ENCODE measurements around the gene TRIP12. TPM values are rescaled to one million over a fixed set of nuclear protein-coding genes. Genes with fewer than 3 reads are reported as not detected.
"Not testable (repeated sequence)": the region's sequence is repeated elsewhere in the genome, so short reads cannot be mapped to it uniquely, and the experiment has no call there.

Gene TRIP12
- total RNA-seq, 1 experiment from 2014 or later, result 74.9 TPM

- peaks cover 5% of the 10 kb centered on the region for H3K36me3 ChIP-seq (replicated peaks; ENCODE audit: control insufficient read depth, insufficient read depth, low read length)
These were observed 119.0 kb downstream of the TRIP12 start for GRCh38 chr2:229802785-229803184.

GRCh38 chr2:229800997-229801754 lies 120.6 kb downstream of the TRIP12 start:
- peaks cover 8% of the 10 kb centered on the region for H3K36me3 ChIP-seq (replicated peaks; ENCODE audit: control insufficient read depth, insufficient read depth, low read length)
- no peak overlapping the region for H3K4me3 ChIP-seq (ENCODE audit: insufficient read depth, low read depth, low read length)
- DNase-seq, result peak; percentile 68
- H3K27me3 ChIP-seq (ENCODE audit: control insufficient read depth, insufficient read depth, low read length), result no peaks in the 10 kb centered on the region

More at GRCh38 chr2:229802785-229803184, 119.0 kb downstream of the TRIP12 start:
- H3K4me3 ChIP-seq (ENCODE audit: insufficient read depth, low read depth, low read length), result no peak overlapping the region
- DNase-seq, result no peak
- no peaks in the 10 kb centered on the region for H3K27me3 ChIP-seq (ENCODE audit: control insufficient read depth, insufficient read depth, low read length)

- Histone ChIP-seq H3K27me3 (ENCODE audit: control insufficient read depth, insufficient read depth, low read length) (no peaks in the 10 kb centered on the region), H3K36me3 (replicated peaks; ENCODE audit: control insufficient read depth, insufficient read depth, low read length) (peaks cover 12% of the 10 kb centered on the region), H3K4me3 (ENCODE audit: insufficient read depth, low read depth, low read length) (no peak overlapping the region)
- no peak for DNase-seq
These were observed 123.2 kb downstream of the TRIP12 start for GRCh38 chr2:229798446-229799155.

- Histone ChIP-seq H3K4me3 (ENCODE audit: insufficient read depth, low read depth, low read length) (no peak overlapping the region), H3K36me3 (replicated peaks; ENCODE audit: control insufficient read depth, insufficient read depth, low read length) (peaks cover 20% of the 10 kb centered on the region), H3K27me3 (ENCODE audit: control insufficient read depth, insufficient read depth, low read length) (no peaks in the 10 kb centered on the region)
- DNase-seq, result no peak
These were observed 126.8 kb downstream of the TRIP12 start for GRCh38 chr2:229795058-229795457.

DNA sequence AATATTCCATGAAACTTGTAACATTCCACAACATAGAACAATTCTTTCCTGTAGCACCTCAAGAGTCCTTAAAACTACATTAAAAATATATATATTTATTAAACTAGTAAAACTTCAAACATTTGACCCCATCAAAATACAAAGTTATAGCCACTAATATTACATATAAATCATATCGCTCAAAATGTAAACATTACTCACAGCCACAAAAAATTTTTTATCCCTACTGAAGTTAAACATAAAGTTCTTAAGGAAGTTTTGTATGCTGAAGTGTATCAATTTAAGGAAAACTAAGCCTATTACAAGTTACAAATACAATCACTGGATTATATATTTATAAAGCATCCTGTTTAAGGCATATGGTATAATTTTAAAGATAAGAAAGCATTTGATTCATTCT lies 127.2 kb downstream of the TRIP12 start:
- Histone ChIP-seq H3K27me3 (ENCODE audit: control insufficient read depth, insufficient read depth, low read length) (no peaks in the 10 kb centered on the region), H3K36me3 (replicated peaks; ENCODE audit: control insufficient read depth, insufficient read depth, low read length) (peaks cover 21% of the 10 kb centered on the region), H3K4me3 (ENCODE audit: insufficient read depth, low read depth, low read length) (no peak overlapping the region)
- no peak for DNase-seq

DNA sequence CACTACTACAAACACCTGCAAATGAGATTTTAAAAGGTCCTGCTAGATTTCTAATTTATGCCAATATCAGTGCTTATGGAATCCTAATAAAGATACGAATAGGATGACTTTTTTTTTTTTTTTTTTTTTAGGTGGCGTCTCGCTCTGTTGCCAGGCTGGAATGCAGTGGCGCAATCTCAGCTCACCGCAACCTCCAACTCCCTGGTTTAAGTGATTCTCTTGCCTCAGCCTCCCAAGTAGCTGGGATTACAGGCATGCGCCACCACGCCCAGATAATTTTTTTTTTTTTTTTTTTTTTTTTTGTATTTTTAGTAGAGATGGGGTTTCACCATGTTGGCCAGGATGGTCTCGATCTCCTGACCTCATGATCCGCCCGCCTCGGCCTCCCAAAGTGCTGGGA lies 135.5 kb downstream of the TRIP12 start:
- peaks cover 11% of the 10 kb centered on the region for H3K36me3 ChIP-seq (replicated peaks; ENCODE audit: control insufficient read depth, insufficient read depth, low read length)
- H3K4me3 ChIP-seq (ENCODE audit: insufficient read depth, low read depth, low read length); H3K27me3 ChIP-seq (ENCODE audit: control insufficient read depth, insufficient read depth, low read length); DNase-seq: not testable (repeated sequence)

- Histone ChIP-seq H3K4me3 (ENCODE audit: insufficient read depth, low read depth, low read length) (no peak overlapping the region), H3K27me3 (ENCODE audit: control insufficient read depth, insufficient read depth, low read length) (no peaks in the 10 kb centered on the region), H3K36me3 (replicated peaks; ENCODE audit: control insufficient read depth, insufficient read depth, low read length) (peaks cover 6% of the 10 kb centered on the region)
- DNase-seq, result no peak
These were observed 137.0 kb downstream of the TRIP12 start for GRCh38 chr2:229784791-229785190.

GRCh38 chr2:229783108-229783721 lies 138.6 kb downstream of the TRIP12 start:
- peaks cover 1% of the 10 kb centered on the region for H3K36me3 ChIP-seq (replicated peaks; ENCODE audit: control insufficient read depth, insufficient read depth, low read length)

DNA sequence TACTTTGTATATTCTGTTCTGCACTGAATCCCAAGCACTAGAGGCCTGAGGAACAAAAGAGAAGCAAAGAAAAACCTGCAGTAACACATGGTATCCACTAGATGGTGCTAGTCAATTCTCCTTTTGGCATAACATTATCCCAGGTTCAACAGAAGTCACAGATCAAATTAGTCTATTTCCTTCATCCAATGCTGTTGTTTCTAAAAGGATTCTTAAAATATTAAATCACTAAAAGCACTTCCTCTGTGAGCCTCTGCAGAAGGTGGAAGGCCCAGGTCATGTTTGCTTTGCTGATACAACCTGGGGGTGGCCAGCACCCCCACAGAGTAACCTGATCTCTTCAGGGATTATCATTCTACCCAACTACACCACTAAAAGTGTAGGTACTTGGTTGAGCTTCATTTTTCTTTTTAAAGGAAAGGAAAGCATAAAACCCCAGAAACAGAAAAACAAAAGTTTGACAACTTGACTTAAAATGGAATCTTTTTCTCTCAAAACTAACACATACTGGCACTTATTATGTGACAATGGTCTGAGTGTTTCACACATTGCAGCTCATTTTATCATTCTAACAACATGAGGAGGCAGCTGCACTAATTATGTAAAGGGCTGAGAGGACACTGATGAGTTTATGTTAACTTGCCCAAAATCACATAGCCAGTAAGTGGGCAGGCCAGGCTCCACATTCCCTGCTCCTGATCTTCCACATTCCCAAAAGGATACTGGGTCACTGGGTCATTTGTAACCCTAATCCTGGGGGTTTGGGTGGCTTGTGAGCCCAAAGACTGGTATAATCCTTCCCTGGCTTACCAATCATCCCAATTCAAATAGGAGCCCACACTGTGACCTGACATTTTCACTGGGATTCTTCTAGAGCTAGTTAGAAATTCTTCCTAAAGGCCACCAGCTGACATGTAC lies 140.7 kb downstream of the TRIP12 start:
- DNase-seq, result no peak
- H3K36me3 ChIP-seq (replicated peaks; ENCODE audit: control insufficient read depth, insufficient read depth, low read length), result peaks cover 3% of the 10 kb centered on the region
- no peak overlapping the region for H3K4me3 ChIP-seq (ENCODE audit: insufficient read depth, low read depth, low read length)
- H3K27me3 ChIP-seq (ENCODE audit: control insufficient read depth, insufficient read depth, low read length), result no peaks in the 10 kb centered on the region

More at GRCh38 chr2:229783108-229783721, 138.6 kb downstream of the TRIP12 start:
- no peaks in the 10 kb centered on the region for H3K27me3 ChIP-seq (ENCODE audit: control insufficient read depth, insufficient read depth, low read length)
- H3K4me3 ChIP-seq (ENCODE audit: insufficient read depth, low read depth, low read length), result no peak overlapping the region
- DNase-seq, result no peak

GRCh38 chr2:229779650-229780049 lies 142.2 kb downstream of the TRIP12 start:
- Histone ChIP-seq H3K4me3 (ENCODE audit: insufficient read depth, low read depth, low read length) (no peak overlapping the region), H3K27me3 (ENCODE audit: control insufficient read depth, insufficient read depth, low read length) (no peaks in the 10 kb centered on the region), H3K36me3 (replicated peaks; ENCODE audit: control insufficient read depth, insufficient read depth, low read length) (peaks cover 3% of the 10 kb centered on the region)
- DNase-seq, result no peak

- H3K36me3 ChIP-seq (replicated peaks; ENCODE audit: control insufficient read depth, insufficient read depth, low read length), result peaks cover 9% of the 10 kb centered on the region
- H3K27me3 ChIP-seq (ENCODE audit: control insufficient read depth, insufficient read depth, low read length), result no peaks in the 10 kb centered on the region
- H3K4me3 ChIP-seq (ENCODE audit: insufficient read depth, low read depth, low read length), result no peak overlapping the region
- no peak for DNase-seq
These were observed 144.1 kb downstream of the TRIP12 start for GRCh38 chr2:229777716-229778115.

DNA sequence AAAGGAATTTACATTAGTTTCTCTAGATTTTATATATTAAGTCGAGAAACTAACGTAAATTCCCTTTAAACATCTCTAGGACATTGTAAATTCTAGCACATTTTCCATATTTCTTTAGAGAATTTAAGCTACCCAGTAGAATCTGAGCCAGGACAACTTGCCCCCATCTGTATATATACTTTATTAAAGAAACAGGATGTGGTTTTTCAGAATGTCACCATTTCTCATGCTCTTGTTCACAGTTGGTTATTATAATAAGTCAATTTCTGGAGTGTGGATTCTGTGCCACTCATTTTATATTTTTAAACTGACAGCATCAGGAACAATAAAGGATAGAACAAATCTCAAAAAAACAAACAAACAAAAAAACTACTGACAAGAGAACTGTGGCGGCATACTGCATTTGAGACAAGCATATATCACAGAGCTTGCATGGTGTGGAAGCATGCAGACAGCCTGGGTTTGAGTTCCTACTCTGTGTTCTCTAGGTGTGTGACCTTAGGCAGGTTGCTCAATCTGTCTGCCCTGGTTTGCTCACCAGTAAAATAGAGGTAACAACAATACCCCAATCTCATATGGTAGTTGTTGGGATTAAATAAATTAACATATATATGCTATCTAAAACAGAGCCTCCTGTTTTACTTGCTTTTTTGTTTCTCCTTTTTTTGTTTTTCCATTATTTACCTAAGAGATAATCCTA lies 146.0 kb downstream of the TRIP12 start:
- peaks cover 13% of the 10 kb centered on the region for H3K36me3 ChIP-seq (replicated peaks; ENCODE audit: control insufficient read depth, insufficient read depth, low read length)

DNA sequence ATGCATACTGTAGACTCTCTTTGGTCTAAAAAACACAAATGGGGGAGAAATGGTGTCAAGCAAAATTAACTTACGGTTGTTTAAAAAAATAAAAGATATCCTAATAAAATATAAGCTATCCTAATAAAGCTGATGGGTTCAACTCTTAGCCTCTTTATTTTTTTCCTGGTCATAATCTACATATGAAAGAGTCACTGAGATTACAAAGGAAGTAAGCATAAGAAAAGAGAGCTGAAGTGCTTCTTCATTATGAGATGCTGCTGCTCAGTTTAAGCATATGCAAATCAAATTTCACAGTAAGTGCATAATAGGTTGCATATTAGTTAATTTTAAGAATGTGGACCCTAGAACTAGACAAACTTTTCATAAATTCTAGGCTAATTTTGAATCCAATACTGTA lies 147.6 kb downstream of the TRIP12 start:
- no peak for DNase-seq
- no peak overlapping the region for H3K4me3 ChIP-seq (ENCODE audit: insufficient read depth, low read depth, low read length)
- no peaks in the 10 kb centered on the region for H3K27me3 ChIP-seq (ENCODE audit: control insufficient read depth, insufficient read depth, low read length)
- H3K36me3 ChIP-seq (replicated peaks; ENCODE audit: control insufficient read depth, insufficient read depth, low read length), result peaks cover 14% of the 10 kb centered on the region

More for the DNA sequence above, 146.0 kb downstream of the TRIP12 start:
- no peak for DNase-seq
- no peak overlapping the region for H3K4me3 ChIP-seq (ENCODE audit: insufficient read depth, low read depth, low read length)
- no peaks in the 10 kb centered on the region for H3K27me3 ChIP-seq (ENCODE audit: control insufficient read depth, insufficient read depth, low read length)
